SK-MEL-5 (cell line): Measurements from ENCODE around the gene CCDC197. TPM values are rescaled to one million over a fixed set of nuclear protein-coding genes. Genes with fewer than 3 reads are reported as not detected.

Experiments
- DNase-seq: peaks from one replicate; pipeline ENCODE4 v3.0.0-alpha.2; 2016; ENCODE audit warnings: low read depth, low spot score
- in situ Hi-C: cut with HindIII; loops from 2 replicates; pipeline ENCODE4 v1.10.0; 2016; ENCODE audit warnings: low sequenced_read_pairs, high pct_unique_total_duplicates, low pct_unique_long_range_greater_than_20kb
- total RNA-seq: library from RNA; depleted of rRNA; stranded (reverse); fragments of >200 nt; shearing (Covaris generic); gene quantifications from 2 replicates; pipeline ENCODE4 v1.2.3, GENCODE V29; 2014

The CCDC197 gene
- total RNA-seq, 1 experiment from 2014 or later = not detected

- DNase-seq = no peak
- in situ Hi-C loops = loop anchor here (25.0 kb wide), 1 partner anchor 145 kb away; no protein-coding TSS in a partner anchor
These were observed 45.5 kb downstream of the CCDC197 start for GRCh38 chr14:94042433-94043091.

GRCh38 chr14:94043111-94043755 lies 46.1 kb downstream of the CCDC197 start:
- DNase-seq = no peak
- in situ Hi-C loops = loop anchor here (25.0 kb wide), 1 partner anchor 144 kb away; no protein-coding TSS in a partner anchor

GRCh38 chr14:94043756-94044475 lies 46.8 kb downstream of the CCDC197 start:
- in situ Hi-C loops = loop anchor here (25.0 kb wide), 1 partner anchor 143 kb away; no protein-coding TSS in a partner anchor
- DNase-seq = no peak

- in situ Hi-C loops = loop anchor here (25.0 kb wide), 1 partner anchor 143 kb away; no protein-coding TSS in a partner anchor
These were observed 47.5 kb downstream of the CCDC197 start for GRCh38 chr14:94044476-94045091.

GRCh38 chr14:94045101-94045500 lies 48.0 kb downstream of the CCDC197 start:
- DNase-seq = no peak
- in situ Hi-C loops = loop anchor here (25.0 kb wide), 1 partner anchor 142 kb away; no protein-coding TSS in a partner anchor

More at GRCh38 chr14:94044476-94045091, 47.5 kb downstream of the CCDC197 start:
- no peak for DNase-seq

GRCh38 chr14:94045563-94046345 lies 48.7 kb downstream of the CCDC197 start:
- DNase-seq = no peak
- in situ Hi-C loops = loop anchor here (25.0 kb wide), 1 partner anchor 142 kb away; no protein-coding TSS in a partner anchor

GRCh38 chr14:94046696-94047250 lies 49.7 kb downstream of the CCDC197 start:
- DNase-seq = no peak
- in situ Hi-C loops = loop anchor here (25.0 kb wide), 1 partner anchor 141 kb away; no protein-coding TSS in a partner anchor

GRCh38 chr14:94047581-94047980 lies 50.5 kb downstream of the CCDC197 start:
- DNase-seq = no peak
- in situ Hi-C loops = loop anchor here (25.0 kb wide), 1 partner anchor 140 kb away; no protein-coding TSS in a partner anchor

- DNase-seq = no peak
- in situ Hi-C loops = loop anchor here (25.0 kb wide), 1 partner anchor 138 kb away; no protein-coding TSS in a partner anchor
These were observed 51.9 kb downstream of the CCDC197 start for GRCh38 chr14:94048691-94049624.

- in situ Hi-C loops = loop anchor here (25.0 kb wide), 1 partner anchor 138 kb away; no protein-coding TSS in a partner anchor
- no peak for DNase-seq
These were observed 52.5 kb downstream of the CCDC197 start for GRCh38 chr14:94049625-94050023.

- in situ Hi-C loops = no loop called here
- no peak for DNase-seq
These were observed 53.3 kb downstream of the CCDC197 start for GRCh38 chr14:94050231-94050880.

- in situ Hi-C loops = no loop called here
- DNase-seq = peak; percentile 66
These were observed 54.0 kb downstream of the CCDC197 start for GRCh38 chr14:94051115-94051514.

- no peak for DNase-seq
- in situ Hi-C loops = no loop called here
These were observed 54.7 kb downstream of the CCDC197 start for GRCh38 chr14:94051779-94052178.

GRCh38 chr14:94052199-94052598 lies 55.1 kb downstream of the CCDC197 start:
- no peak for DNase-seq
- in situ Hi-C loops = no loop called here

GRCh38 chr14:94052662-94053061 lies 55.6 kb downstream of the CCDC197 start:
- DNase-seq = no peak
- in situ Hi-C loops = no loop called here
